BLaER1 treated with 17β-estradiol and CSF1 and Interleukin-3, amounts not matched to agents 10 nM and 100 nM (cell line): ENCODE data around the gene DESI2.

Experiments used
- H3K27ac ChIP-seq, 11 experiments: shearing (Covaris generic); formaldehyde crosslinking; 2 replicates each; pipeline ENCODE4 v1.8.1; 2022
- H3K27me3 ChIP-seq, 11 experiments: shearing (Covaris generic); formaldehyde crosslinking; 2 replicates each; pipeline ENCODE4 v1.8.1; 2022
- H3K36me3 ChIP-seq, 11 experiments: shearing (Covaris generic); formaldehyde crosslinking; 2 replicates each; pipeline ENCODE4 v1.8.1; 2022
- H3K4me1 ChIP-seq, 10 experiments: shearing (Covaris generic); formaldehyde crosslinking; 2 replicates each; pipeline ENCODE4 v1.8.1; 2022
- H3K4me2 ChIP-seq, 11 experiments: shearing (Covaris generic); formaldehyde crosslinking; 2 replicates each; pipeline ENCODE4 v1.8.1; 2022
- H3K4me3 ChIP-seq, 10 experiments: shearing (Covaris generic); formaldehyde crosslinking; 2 replicates each; pipeline ENCODE4 v1.8.1; 2022
- H3K9ac ChIP-seq, 11 experiments: shearing (Covaris generic); formaldehyde crosslinking; 2 replicates each; pipeline ENCODE4 v1.8.1; 2022
- H3K9me3 ChIP-seq, 11 experiments: shearing (Covaris generic); formaldehyde crosslinking; replicated peaks in 1 of 11; 2 replicates each; pipeline ENCODE4 v1.8.1; 2022
- H4K20me1 ChIP-seq, 11 experiments: shearing (Covaris generic); formaldehyde crosslinking; 2 replicates each; pipeline ENCODE4 v1.8.1; 2022
- Cebpa-rat ChIP-seq, 11 experiments: shearing (Covaris generic); IDR thresholded peaks; 2 replicates each; pipeline ENCODE4 v1.8.1; 2022

DESI2 gene

GRCh38 chr1:244709076-244709475, 56.1 kb downstream of the DESI2 start:
- Histone ChIP-seq H3K9me3 (no peaks in the 10 kb centered on the region), H3K36me3 (peaks cover 27 to 53% (median 38%) of the 10 kb centered on the region in 11 experiments), H3K4me2 (no peak overlapping the region), H3K4me3 (no peak overlapping the region), H3K4me1 (peaks cover 8 to 18% (median 15%) of the 10 kb centered on the region in 10 experiments), H3K9ac (no peak overlapping the region), H3K27ac (no peak overlapping the region), H4K20me1 (peaks cover 0 to 4% (median 0%) of the 10 kb centered on the region in 11 experiments; a peak in 3 of 22 replicates), H3K27me3 (no peaks in the 10 kb centered on the region)
- no peak for TF ChIP-seq Cebpa-rat (IDR thresholded peaks at IDR 0.05)

- peaks cover 21 to 46% (median 32%) of the 10 kb centered on the region in 11 experiments for H3K36me3 ChIP-seq
- H3K27ac ChIP-seq = no peak overlapping the region
- no peak overlapping the region for H3K9ac ChIP-seq
- no peaks in the 10 kb centered on the region for H3K9me3 ChIP-seq
- peaks cover 0 to 4% (median 0%) of the 10 kb centered on the region in 11 experiments; a peak in 3 of 22 replicates for H4K20me1 ChIP-seq
- H3K4me2 ChIP-seq = no peak overlapping the region
- no peak for TF ChIP-seq Cebpa-rat (IDR thresholded peaks at IDR 0.05)
- H3K27me3 ChIP-seq = no peaks in the 10 kb centered on the region
- no peak overlapping the region for H3K4me3 ChIP-seq
- peaks cover 8 to 18% (median 15%) of the 10 kb centered on the region in 10 experiments for H3K4me1 ChIP-seq
These were observed 56.8 kb downstream of the DESI2 start for GRCh38 chr1:244709476-244710368.

GRCh38 chr1:244710474-244711062, 57.6 kb downstream of the DESI2 start:
- H3K4me3 ChIP-seq = no peak overlapping the region
- peaks cover 0 to under 1% (median 0%) of the 10 kb centered on the region in 11 experiments; a peak in 2 of 22 replicates for H4K20me1 ChIP-seq
- H3K9ac ChIP-seq = no peak overlapping the region
- H3K27ac ChIP-seq = no peak overlapping the region
- peaks cover 14 to 38% (median 24%) of the 10 kb centered on the region in 11 experiments for H3K36me3 ChIP-seq
- no peak for TF ChIP-seq Cebpa-rat (IDR thresholded peaks at IDR 0.05)
- no peaks in the 10 kb centered on the region for H3K9me3 ChIP-seq
- no peaks in the 10 kb centered on the region for H3K27me3 ChIP-seq
- H3K4me2 ChIP-seq = no peak overlapping the region
- H3K4me1 ChIP-seq = peaks cover 8 to 18% (median 15%) of the 10 kb centered on the region in 10 experiments

GRCh38 chr1:244712669-244713068, 59.7 kb downstream of the DESI2 start:
- no peak for TF ChIP-seq Cebpa-rat (IDR thresholded peaks at IDR 0.05)
- H4K20me1 ChIP-seq = no peaks in the 10 kb centered on the region; a peak in 1 of 22 replicates
- H3K36me3 ChIP-seq = peaks cover 0 to 17% (median 8%) of the 10 kb centered on the region in 11 experiments; a peak in 11 of 22 replicates
- peak overlapping the region in 8 of 11 experiments; percentile 41 to 68 (median 54); a peak in 14 of 22 replicates for H3K4me2 ChIP-seq
- no peaks in the 10 kb centered on the region for H3K27me3 ChIP-seq
- H3K4me1 ChIP-seq = peaks cover 8 to 18% (median 15%) of the 10 kb centered on the region in 10 experiments
- H3K9me3 ChIP-seq = no peaks in the 10 kb centered on the region
- no peak overlapping the region for H3K27ac ChIP-seq
- no peak overlapping the region for H3K4me3 ChIP-seq
- H3K9ac ChIP-seq = no peak overlapping the region

- Histone ChIP-seq H3K4me1 (peaks cover 8 to 18% (median 15%) of the 10 kb centered on the region in 10 experiments), H3K9ac (no peak overlapping the region), H3K27me3 (no peaks in the 10 kb centered on the region), H3K9me3 (no peaks in the 10 kb centered on the region), H3K36me3 (peaks cover 0 to 11% (median 5%) of the 10 kb centered on the region in 11 experiments; a peak in 10 of 22 replicates), H3K4me3 (no peak overlapping the region), H3K27ac (peak overlapping the region in 1 of 11 experiments; percentile 35; a peak in 1 of 22 replicates), H4K20me1 (no peaks in the 10 kb centered on the region; a peak in 1 of 22 replicates), H3K4me2 (peak overlapping the region; percentile 20 to 68 (median 52); a peak in 20 of 22 replicates)
- TF ChIP-seq Cebpa-rat (IDR thresholded peaks at IDR 0.05) = no peak
These were observed 60.4 kb downstream of the DESI2 start for GRCh38 chr1:244713332-244713731.

GRCh38 chr1:244727871-244728474, 75.0 kb downstream of the DESI2 start:
- Histone ChIP-seq H4K20me1 (no peaks in the 10 kb centered on the region), H3K9ac (no peak overlapping the region), H3K4me1 (peaks cover 4 to 20% (median 14%) of the 10 kb centered on the region in 10 experiments; a peak in 15 of 20 replicates), H3K4me2 (no peak overlapping the region), H3K9me3 (peaks cover 0 to 13% (median 8%) of the 10 kb centered on the region in 11 experiments; a peak in 10 of 22 replicates), H3K4me3 (no peak overlapping the region), H3K27me3 (peaks cover 26 to 41% (median 33%) of the 10 kb centered on the region in 11 experiments), H3K27ac (no peak overlapping the region), H3K36me3 (no peaks in the 10 kb centered on the region)
- no peak for TF ChIP-seq Cebpa-rat (IDR thresholded peaks at IDR 0.05)

- Histone ChIP-seq H3K27ac (peak overlapping the region in 10 of 11 experiments; percentile 16 to 79 (median 76); a peak in 20 of 22 replicates), H3K4me2 (peak overlapping the region; percentile 95 to 99 (median 97)), H3K9me3 (peaks cover 14 to 37% (median 26%) of the 10 kb centered on the region in 11 experiments), H3K27me3 (peaks cover 26 to 41% (median 33%) of the 10 kb centered on the region in 11 experiments), H3K36me3 (peaks cover 0 to 6% (median 0%) of the 10 kb centered on the region in 11 experiments; a peak in 4 of 22 replicates), H3K4me3 (peak overlapping the region; percentile 59 to 79 (median 66)), H4K20me1 (no peaks in the 10 kb centered on the region), H3K9ac (peak overlapping the region; percentile 68 to 84 (median 81)), H3K4me1 (peaks cover 14 to 30% (median 21%) of the 10 kb centered on the region in 10 experiments; a peak in 16 of 20 replicates)
- TF ChIP-seq Cebpa-rat (IDR thresholded peaks at IDR 0.05) = no peak
These were observed 77.4 kb downstream of the DESI2 start for GRCh38 chr1:244730153-244730933.

GRCh38 chr1:244730934-244731434, 78.1 kb downstream of the DESI2 start:
- peak overlapping the region; percentile 68 to 84 (median 81) for H3K9ac ChIP-seq
- peak overlapping the region in 10 of 11 experiments; percentile 16 to 79 (median 76); a peak in 20 of 22 replicates for H3K27ac ChIP-seq
- TF ChIP-seq Cebpa-rat (IDR thresholded peaks at IDR 0.05) = no peak
- no peaks in the 10 kb centered on the region for H4K20me1 ChIP-seq
- H3K4me1 ChIP-seq = peaks cover 15 to 32% (median 22%) of the 10 kb centered on the region in 10 experiments; a peak in 16 of 20 replicates
- H3K4me2 ChIP-seq = peak overlapping the region; percentile 95 to 99 (median 97)
- H3K27me3 ChIP-seq = peaks cover 26 to 41% (median 33%) of the 10 kb centered on the region in 11 experiments
- peaks cover 0 to 11% (median 0%) of the 10 kb centered on the region in 11 experiments; a peak in 6 of 22 replicates for H3K36me3 ChIP-seq
- peak overlapping the region; percentile 59 to 79 (median 66) for H3K4me3 ChIP-seq
- peaks cover 20 to 43% (median 33%) of the 10 kb centered on the region in 11 experiments for H3K9me3 ChIP-seq
